GM12892 (cell line): ENCODE measurements around the gene SDK1.
"Not testable (repeated sequence)": the region's sequence is repeated elsewhere in the genome, so short reads cannot be mapped to it uniquely, and the experiment has no call there.

Experiments
- DNase-seq: peaks from one replicate; pipeline ENCODE4 v3.0.0; 2011; ENCODE audit not compliant: insufficient read length
- FAIRE-seq: peaks from 2 replicates; lab custom pipeline; 2011; peaks lifted over from hg19 to GRCh38; lab: Jason Lieb, UNC
- POLR2A ChIP-seq: IDR thresholded peaks from 2 replicates; pipeline ENCODE4 v1.6.1; 2011; ENCODE audit warnings: low read depth, low read length, control low read depth
- POLR2AphosphoS5 ChIP-seq: IDR thresholded peaks from 2 replicates; pipeline ENCODE4 v1.6.1; 2011; ENCODE audit warnings: low read depth, low read length, control low read depth
- TAF1 ChIP-seq: IDR thresholded peaks from 2 replicates; pipeline ENCODE4 v1.6.1; 2011; ENCODE audit warnings: low read depth, mild to moderate bottlenecking, control low read depth, low read length, borderline replicate concordance

The SDK1 gene

DNA sequence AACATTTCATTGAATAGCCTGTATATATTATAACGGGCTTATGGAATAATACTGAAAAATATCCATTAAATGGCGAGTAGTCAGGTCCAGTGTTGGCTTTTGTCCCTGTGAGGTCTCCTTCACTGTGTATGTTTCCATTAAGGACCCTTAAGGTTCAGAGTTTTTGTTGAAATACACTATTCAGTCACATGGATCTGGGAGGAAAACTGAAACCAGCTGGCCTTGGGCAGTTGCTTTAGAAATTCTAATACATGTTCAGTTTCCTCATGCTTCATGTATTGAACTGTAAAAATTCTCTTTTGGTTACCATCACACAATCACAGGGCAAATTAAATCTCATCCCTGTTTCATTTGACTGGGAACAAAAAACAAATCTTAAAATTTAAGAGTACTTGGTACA lies 447.3 kb downstream of the SDK1 start:
- DNase-seq = no peak
- FAIRE-seq = no peak
- TF ChIP-seq POLR2AphosphoS5 (no peak), POLR2A (no peak), TAF1 (no peak)

DNA sequence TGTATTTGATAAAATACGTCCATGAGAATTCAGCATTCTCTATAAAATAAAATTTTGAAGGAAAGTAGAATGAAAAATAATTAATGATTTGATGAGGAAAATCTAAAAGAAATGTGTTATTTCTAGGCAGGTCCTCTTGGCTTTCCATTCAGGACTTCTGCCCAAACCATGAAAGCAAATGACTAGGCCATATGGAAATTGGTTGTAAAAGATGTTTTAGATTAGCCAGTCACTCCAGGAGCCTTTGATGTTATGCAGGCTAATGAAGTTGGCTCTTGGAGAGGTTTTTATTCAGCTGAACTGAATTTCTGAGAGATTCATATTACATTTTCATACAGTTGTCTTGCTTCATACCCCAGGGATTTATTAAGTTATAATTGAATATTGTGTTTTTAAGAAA lies 452.8 kb downstream of the SDK1 start:
- TF ChIP-seq POLR2AphosphoS5 (no peak), POLR2A (no peak), TAF1 (no peak)
- no peak for DNase-seq
- no peak for FAIRE-seq

DNA sequence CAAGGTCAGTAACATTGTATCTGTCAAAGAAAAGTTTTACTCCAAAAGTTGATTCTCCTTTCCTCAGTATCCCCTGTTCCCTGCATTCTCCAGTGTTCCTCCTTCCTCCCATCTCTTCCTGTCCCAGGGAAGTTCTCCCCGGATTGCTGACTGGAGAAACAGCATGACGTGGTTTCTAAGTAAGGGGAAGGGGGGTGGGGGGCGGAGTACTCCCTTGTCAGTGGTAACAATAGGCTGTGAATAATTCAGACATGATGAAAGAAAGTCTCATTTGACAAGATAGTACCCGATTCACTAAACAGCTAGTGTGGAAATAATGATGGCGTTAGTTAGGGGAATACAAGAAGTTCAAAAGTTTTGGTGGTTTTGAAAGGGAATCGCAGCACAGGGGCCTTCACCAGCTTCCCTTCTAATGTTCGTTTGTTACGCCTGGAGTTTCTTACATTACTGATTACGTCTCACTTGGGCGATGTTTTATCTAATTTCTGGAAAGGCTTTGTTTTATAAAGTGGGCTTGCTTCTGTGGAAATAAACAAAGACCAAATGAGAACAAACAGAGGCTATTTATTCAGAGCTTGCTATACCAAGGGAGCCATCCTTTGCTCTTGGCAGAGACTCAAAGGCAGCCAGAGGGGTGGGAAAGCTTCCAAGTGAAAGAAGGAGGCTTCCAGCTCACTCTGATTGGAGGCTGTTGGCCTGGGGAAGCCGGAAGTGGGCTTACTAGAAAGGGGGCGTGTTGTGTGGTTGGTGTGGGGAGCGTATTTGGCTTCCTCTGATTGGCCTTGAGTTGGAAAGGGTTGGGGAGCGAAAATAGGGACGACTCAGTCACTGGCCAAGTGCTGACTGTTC lies 453.7 kb downstream of the SDK1 start:
- FAIRE-seq (no peak), DNase-seq (no peak)
- TF ChIP-seq POLR2AphosphoS5 = no peak

DNA sequence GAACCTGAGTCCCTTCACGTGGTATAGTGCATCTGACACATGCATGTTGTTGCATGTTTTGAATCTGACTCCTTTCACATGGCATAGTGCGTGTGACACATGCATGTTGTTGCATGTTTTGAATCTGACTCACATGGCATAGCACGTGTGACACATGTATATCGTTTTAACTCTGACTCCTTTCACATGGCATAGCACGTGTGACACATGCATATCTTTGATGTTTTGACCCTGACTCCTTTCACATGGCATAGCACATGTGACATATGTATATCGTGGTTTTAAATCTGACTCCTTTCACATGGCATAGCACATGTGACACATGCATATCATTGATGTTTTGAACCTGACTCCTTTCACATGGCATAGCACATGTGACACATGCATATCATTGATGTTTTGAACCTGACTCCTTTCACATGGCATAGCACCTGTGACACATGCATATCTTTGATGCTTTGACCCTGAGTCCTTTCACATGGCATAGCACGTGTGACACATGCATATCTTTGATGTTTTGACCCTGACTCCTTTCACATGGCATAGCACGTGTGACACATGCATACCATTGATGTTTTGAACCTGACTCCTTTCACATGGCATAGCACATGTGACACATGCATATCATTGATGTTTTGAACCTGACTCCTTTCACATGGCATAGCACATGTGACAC lies 454.9 kb downstream of the SDK1 start:
- not testable (repeated sequence) for DNase-seq, FAIRE-seq

DNA sequence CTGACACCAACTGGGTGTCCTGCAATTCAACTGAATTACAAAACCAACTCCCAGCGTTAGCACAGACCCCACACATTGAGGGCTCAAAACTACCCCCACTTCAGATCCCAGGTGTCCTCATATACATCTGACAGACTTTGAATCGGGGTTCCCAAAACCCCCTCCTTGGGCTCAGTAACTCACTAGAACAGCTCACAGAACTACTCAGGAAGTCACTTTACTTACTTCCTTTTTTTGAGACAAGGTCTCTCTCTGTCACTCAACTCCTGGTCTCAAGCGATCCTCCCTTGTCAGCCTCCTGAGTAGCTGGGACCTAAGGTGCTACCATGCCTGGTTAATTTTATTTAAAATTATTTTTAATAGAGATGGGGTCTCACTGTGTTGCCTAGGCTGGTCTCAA lies 456.0 kb downstream of the SDK1 start:
- no peak for DNase-seq
- TF ChIP-seq TAF1 (no peak), POLR2AphosphoS5 (no peak), POLR2A (no peak)
- FAIRE-seq = no peak

DNA sequence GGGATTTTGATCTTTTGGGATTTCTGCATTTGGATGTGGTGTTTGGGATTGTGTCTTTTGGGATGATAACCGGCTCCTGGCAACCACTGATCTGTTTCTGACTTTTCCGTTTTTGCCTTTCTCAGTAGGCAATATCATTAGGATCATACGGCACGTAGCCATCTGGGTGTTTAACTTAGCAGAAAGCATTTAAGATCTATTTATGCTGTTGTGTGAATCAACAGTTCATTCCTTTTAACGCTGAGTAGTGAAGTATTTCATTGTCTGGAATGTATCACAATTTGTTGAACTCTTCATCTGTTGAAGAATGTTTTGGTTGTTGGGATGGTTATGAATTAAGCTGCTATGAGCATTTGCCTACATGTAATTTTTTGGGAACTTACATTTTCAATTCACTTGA lies 459.6 kb downstream of the SDK1 start:
- DNase-seq = no peak
- TF ChIP-seq POLR2AphosphoS5 (no peak), POLR2A (no peak), TAF1 (no peak)
- no peak for FAIRE-seq

DNA sequence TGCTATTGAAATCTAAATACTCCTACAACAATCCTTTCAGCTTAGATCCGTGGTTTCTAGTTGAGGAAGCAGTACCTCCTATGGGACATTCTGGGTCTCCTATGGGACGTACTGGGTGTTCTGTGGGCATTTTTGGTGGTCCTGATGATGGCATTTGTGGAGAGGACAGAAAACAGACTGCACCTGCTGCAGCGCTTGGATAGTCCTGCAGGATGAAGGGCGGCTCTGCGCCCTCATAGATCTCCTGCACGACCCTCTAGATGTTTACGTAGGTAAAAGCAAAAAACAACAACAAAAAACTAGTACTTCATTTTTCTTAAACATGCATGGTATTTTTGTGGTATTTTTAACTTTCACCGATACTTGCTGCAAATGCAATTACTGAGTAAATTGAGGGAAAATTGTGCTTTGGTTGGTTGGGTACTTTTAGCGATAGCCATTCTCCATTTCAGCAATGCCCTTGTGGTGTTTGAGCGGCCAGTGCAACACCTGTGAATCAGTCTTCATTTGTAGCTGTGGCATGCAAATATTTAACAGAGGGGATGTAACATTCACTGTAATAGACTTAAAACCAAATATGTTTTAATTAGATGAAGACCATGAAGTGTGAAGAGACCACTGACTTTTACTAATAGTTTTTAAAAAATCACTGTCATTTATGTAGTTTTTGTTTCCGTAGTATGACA lies 461.2 kb downstream of the SDK1 start:
- DNase-seq = no peak
- no peak for FAIRE-seq
- TF ChIP-seq POLR2A (no peak), TAF1 (no peak), POLR2AphosphoS5 (no peak)

DNA sequence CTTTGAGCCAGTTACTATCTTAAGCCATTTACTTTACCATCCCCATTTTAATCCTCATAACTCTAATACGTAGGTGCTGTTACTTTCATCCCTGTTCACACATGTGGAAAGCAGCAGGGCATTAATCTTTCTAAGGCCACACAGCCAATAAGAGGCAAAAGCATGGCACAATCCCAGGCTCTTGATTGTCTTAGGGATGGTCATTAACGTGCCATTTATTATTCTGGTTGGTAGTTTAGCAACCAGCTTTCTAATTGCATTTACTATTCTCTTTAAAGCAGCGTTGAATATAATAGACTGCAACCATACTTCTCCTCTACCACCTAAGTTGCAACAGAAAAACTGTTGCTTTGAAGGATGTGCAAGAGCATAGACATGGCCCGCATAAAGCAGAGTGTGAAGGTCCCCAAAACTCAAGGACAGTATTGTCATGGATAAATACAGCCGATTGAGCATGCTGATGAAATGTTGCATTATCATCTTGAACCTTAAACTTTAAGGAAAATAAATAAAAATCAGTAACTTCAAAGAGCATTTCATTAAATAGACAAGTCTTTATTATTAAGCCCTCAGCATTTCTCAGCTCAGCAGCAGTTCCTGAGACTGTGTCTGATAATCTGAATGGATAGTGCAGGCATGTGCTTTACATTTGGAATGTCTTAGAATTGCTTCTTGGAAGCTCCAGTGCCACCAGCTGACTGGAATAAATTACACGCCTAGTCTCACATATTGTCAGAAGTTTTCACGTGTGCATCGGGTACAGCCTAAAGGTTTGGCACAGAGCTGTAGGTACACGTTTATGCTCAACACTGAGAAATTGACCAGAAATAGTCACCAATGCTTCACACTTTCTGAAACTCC lies 467.1 kb downstream of the SDK1 start:
- FAIRE-seq (no peak), DNase-seq (no peak)
- TF ChIP-seq POLR2A (no peak), TAF1 (no peak), POLR2AphosphoS5 (no peak)

DNA sequence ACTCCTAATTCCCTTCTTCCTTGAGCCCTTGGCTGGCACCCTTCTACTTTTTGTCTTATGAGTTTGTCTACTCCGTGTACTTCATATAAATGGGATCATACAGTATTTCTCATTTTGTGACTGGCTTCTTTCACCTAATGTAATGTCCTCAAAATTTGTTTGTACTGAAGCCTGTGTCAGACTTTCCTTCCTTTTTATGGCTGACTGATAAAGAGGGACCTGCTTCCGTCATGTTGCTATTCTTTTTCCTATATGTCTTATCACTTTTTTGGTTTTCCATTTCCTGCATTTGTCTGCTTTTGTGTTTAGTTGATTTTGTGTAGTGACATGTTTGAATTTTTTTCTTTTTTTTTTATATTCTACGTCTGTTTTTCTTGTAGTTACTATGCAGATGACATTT lies 470.9 kb downstream of the SDK1 start:
- DNase-seq = no peak
- TF ChIP-seq POLR2A (no peak), POLR2AphosphoS5 (no peak), TAF1 (no peak)
- FAIRE-seq = no peak

DNA sequence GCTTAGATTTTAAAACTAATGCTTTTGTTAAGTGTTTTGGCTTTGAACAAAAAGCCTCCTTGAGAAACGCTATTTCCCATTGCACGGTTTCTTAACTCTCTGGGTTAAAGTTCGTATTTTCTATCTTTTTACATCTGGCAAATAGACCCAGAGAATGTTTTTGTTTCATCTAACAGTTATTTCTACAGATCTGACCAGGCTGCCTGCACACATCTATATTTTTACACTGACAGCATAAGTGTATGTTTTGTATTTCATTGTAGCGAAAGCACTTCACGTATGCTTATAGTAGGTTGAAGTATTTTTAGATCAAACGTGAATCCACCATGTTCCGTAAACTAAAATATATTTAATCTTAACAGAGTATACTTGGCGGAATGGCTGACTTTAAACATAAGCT lies 477.3 kb downstream of the SDK1 start:
- FAIRE-seq (no peak), DNase-seq (no peak)
- TF ChIP-seq TAF1 (no peak), POLR2A (no peak), POLR2AphosphoS5 (no peak)

DNA sequence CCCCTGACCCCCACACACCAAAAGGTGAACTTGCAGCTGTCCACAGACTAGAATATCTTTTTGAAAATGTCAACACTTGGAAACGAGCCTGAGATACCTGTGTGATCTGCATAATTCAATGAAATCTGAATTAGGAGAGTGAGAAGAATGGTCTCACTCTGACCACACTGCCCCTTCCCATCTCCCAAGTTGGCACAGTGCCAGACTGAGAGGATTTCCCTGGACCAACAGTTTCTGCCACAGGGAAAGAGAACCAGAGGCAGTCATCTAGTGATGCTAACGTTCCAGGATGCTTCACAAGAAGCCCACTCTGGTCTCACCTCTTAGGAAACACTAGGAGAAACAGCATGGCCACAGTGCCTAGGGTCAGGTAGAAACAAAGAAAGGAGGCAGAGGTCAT lies 479.0 kb downstream of the SDK1 start:
- TF ChIP-seq POLR2A = no peak
- no peak for TF ChIP-seq POLR2AphosphoS5
- no peak for TF ChIP-seq TAF1
- DNase-seq (no peak), FAIRE-seq (no peak)

DNA sequence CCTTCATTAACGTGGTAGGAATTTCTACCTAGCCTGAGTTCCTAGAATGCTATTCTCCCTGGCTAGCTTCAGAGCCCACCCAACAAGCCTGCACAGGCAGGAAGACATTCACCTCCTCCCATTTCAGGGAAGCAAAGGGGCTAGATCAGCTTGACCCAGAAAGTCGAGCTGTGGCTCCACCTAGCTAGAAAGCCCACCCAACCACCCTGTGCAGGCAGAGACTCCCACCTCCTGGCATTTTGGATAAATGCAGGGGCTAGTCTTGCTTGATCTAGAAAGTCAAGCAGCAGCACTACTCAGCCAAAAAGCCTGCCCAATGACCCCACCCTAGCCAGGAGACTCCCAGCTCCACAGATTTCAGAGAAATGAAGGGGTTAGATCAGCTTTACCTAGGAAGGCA lies 479.5 kb downstream of the SDK1 start:
- no peak for TF ChIP-seq TAF1
- FAIRE-seq (no peak), DNase-seq (no peak)
